ENCODE measurements around the gene VIL1. TPM values are rescaled to one million over a fixed set of nuclear protein-coding genes. Genes with fewer than 3 reads are reported as not detected.

VIL1 gene
- polyA plus RNA-seq, 3 donors = not detected

- peaks cover 12 to 13% of the 10 kb centered on the region in 2 donors for H3K4me1 ChIP-seq (ENCODE audit: control insufficient read depth in 1 of 2, insufficient read depth in 2 of 2, low read length in 2 of 2)
- no peak overlapping the region for H3K27ac Mint-ChIP-seq
- H2AFZ ChIP-seq (ENCODE audit: insufficient read depth, low read depth, low read length, poor library complexity, severe bottlenecking) = no peak overlapping the region
- H3K27me3 Mint-ChIP-seq (ENCODE audit: low read depth in 3 of 3) = no peaks in the 10 kb centered on the region
- no peak overlapping the region for H3K4me2 ChIP-seq (replicated peaks; ENCODE audit: extremely low read depth, low read length, poor library complexity, severe bottlenecking)
- H3K27me3 ChIP-seq (ENCODE audit: control insufficient read depth in 2 of 2, insufficient read depth in 2 of 2, low read length in 2 of 2) = no peaks in the 10 kb centered on the region
- peaks cover 20 to 67% of the 10 kb centered on the region in 2 donors for H3K36me3 ChIP-seq (replicated peaks in 1 of 2; ENCODE audit: control insufficient read depth in 1 of 2, insufficient read depth in 2 of 2, low read length in 2 of 2)
- no peak overlapping the region for H3K4me3 ChIP-seq (replicated peaks in 1 of 3; ENCODE audit: low read depth in 2 of 3, low read length in 3 of 3)
- H4K20me1 ChIP-seq (ENCODE audit: insufficient read depth, low read length) = no peaks in the 10 kb centered on the region
- DNase-seq = no peak
- H3K27ac ChIP-seq (ENCODE audit: low read depth in 1 of 2, low read length in 2 of 2) = no peak overlapping the region
- H3K9ac ChIP-seq (ENCODE audit: insufficient read depth, low read length, poor library complexity, severe bottlenecking) = no peak overlapping the region
- peaks cover 16% of the 10 kb centered on the region for H3K4me1 Mint-ChIP-seq
- H3K4me3 Mint-ChIP-seq = no peak overlapping the region
- no peak for TF ChIP-seq CTCF (IDR thresholded peaks at IDR 0.05)
- intact Hi-C loops (cut with micrococcal nuclease) = loop anchor here in 1 of 2 donors (5.0 to 10.0 kb wide), 2 partner anchors 292 to 680 kb away; no protein-coding TSS in a partner anchor
- H3K9me3 Mint-ChIP-seq = no peaks in the 10 kb centered on the region
- no peaks in the 10 kb centered on the region for H3K9me3 ChIP-seq (replicated peaks in 1 of 2; ENCODE audit: control insufficient read depth in 1 of 2, insufficient read depth in 1 of 2, low read length in 2 of 2)
- peaks cover 40% of the 10 kb centered on the region in 2 donors for H3K36me3 Mint-ChIP-seq
- no peaks in the 10 kb centered on the region for H3K79me2 ChIP-seq (ENCODE audit: insufficient read depth, low read length)
Measured at GRCh38 chr2:218477247-218477646, 58.3 kb downstream of the VIL1 start.

- Mint-ChIP-seq H3K4me3 (no peak overlapping the region), H3K27me3 (ENCODE audit: low read depth in 3 of 3) (no peaks in the 10 kb centered on the region), H3K27ac (no peak overlapping the region), H3K4me1 (peaks cover 4% of the 10 kb centered on the region), H3K36me3 (peaks cover 48 to 50% of the 10 kb centered on the region in 2 donors), H3K9me3 (no peaks in the 10 kb centered on the region)
- H2AFZ ChIP-seq (ENCODE audit: insufficient read depth, low read depth, low read length, poor library complexity, severe bottlenecking) = no peak overlapping the region
- H3K27ac ChIP-seq (ENCODE audit: low read depth in 1 of 2, low read length in 2 of 2) = no peak overlapping the region
- peaks cover 23 to 79% of the 10 kb centered on the region in 2 donors for H3K36me3 ChIP-seq (replicated peaks in 1 of 2; ENCODE audit: control insufficient read depth in 1 of 2, insufficient read depth in 2 of 2, low read length in 2 of 2)
- no CpG with 5 or more reads among the region's 2 CpGs for WGBS (ENCODE audit: insufficient coverage)
- no peak overlapping the region for H3K4me3 ChIP-seq (replicated peaks in 1 of 3; ENCODE audit: low read depth in 2 of 3, low read length in 3 of 3)
- peaks cover 0 to under 1% of the 10 kb centered on the region in 2 donors for H3K4me1 ChIP-seq (ENCODE audit: control insufficient read depth in 1 of 2, insufficient read depth in 2 of 2, low read length in 2 of 2)
- H3K9ac ChIP-seq (ENCODE audit: insufficient read depth, low read length, poor library complexity, severe bottlenecking) = no peak overlapping the region
- no peaks in the 10 kb centered on the region for H4K20me1 ChIP-seq (ENCODE audit: insufficient read depth, low read length)
- H3K27me3 ChIP-seq (ENCODE audit: control insufficient read depth in 2 of 2, insufficient read depth in 2 of 2, low read length in 2 of 2) = no peaks in the 10 kb centered on the region
- DNase-seq = no peak
- no peaks in the 10 kb centered on the region for H3K9me3 ChIP-seq (replicated peaks in 1 of 2; ENCODE audit: control insufficient read depth in 1 of 2, insufficient read depth in 1 of 2, low read length in 2 of 2)
- intact Hi-C loops (cut with micrococcal nuclease) = loop anchor here in 1 of 2 donors (5.0 to 10.0 kb wide), 2 partner anchors 294 to 681 kb away; no protein-coding TSS in a partner anchor
- H3K4me2 ChIP-seq (replicated peaks; ENCODE audit: extremely low read depth, low read length, poor library complexity, severe bottlenecking) = no peak overlapping the region
- no peak for TF ChIP-seq CTCF (IDR thresholded peaks at IDR 0.05)
- no peaks in the 10 kb centered on the region for H3K79me2 ChIP-seq (ENCODE audit: insufficient read depth, low read length)
Measured at GRCh38 chr2:218478544-218478943, 59.6 kb downstream of the VIL1 start.
